H1 (cell line): ENCODE results near the gene TOM1. TPM values are rescaled to one million over a fixed set of nuclear protein-coding genes. Genes with fewer than 3 reads are reported as not detected.

Source experiments
- CTCF ChIA-PET: fragments of 300-600 bp; sonication (Branson Sonifier 250); formaldehyde crosslinking; loops from one replicate; lab custom pipeline; 2021; ENCODE audit not compliant: partially characterized antibody; lab: Charles Lee
- POLR2A ChIA-PET: fragments of 300-600 bp; sonication (Branson Sonifier 250); formaldehyde crosslinking; loops from one replicate; lab custom pipeline; 2021; ENCODE audit warnings: inconsistent platforms; ENCODE audit not compliant: partially characterized antibody; lab: Charles Lee
- DNase-seq, 2 experiments: peaks; one replicate each; pipeline versions ENCODE4 v3.0.0 to v3.0.0-alpha.2; 2010 to 2022; ENCODE audit warnings: low spot score in 2 of 2, low read depth in 1 of 2, mixed read lengths in 1 of 2
- FAIRE-seq: peaks from 2 replicates; lab custom pipeline; 2011; peaks lifted over from hg19 to GRCh38; lab: Jason Lieb, UNC
- H2AFZ ChIP-seq: 2 replicates; pipeline ENCODE4 v1.8.1; 2012; ENCODE audit warnings: low read length, inconsistent platforms
- H2AK5ac ChIP-seq: 2 replicates; pipeline ENCODE4 v1.6.1; 2013; ENCODE audit warnings: low read depth, low read length
- H2BK120ac ChIP-seq: replicated peaks from 2 replicates; pipeline ENCODE3; 2013; ENCODE audit warnings: low read depth, low read length, inconsistent platforms
- H2BK12ac ChIP-seq: 2 replicates; pipeline ENCODE4 v1.6.1; 2013; ENCODE audit warnings: low read depth, low read length
- H2BK15ac ChIP-seq: 2 replicates; pipeline ENCODE4 v1.6.1; 2013; ENCODE audit warnings: low read length
- H2BK20ac ChIP-seq: 2 replicates; pipeline ENCODE4 v1.6.1; 2013; ENCODE audit warnings: low read length
- H2BK5ac ChIP-seq: 2 replicates; pipeline ENCODE4 v1.6.1; 2013; ENCODE audit warnings: low read depth, low read length
- H3K14ac ChIP-seq: 2 replicates; pipeline ENCODE4 v1.6.1; 2013; ENCODE audit warnings: inconsistent platforms; ENCODE audit not compliant: insufficient read length
- H3K18ac ChIP-seq: 2 replicates; pipeline ENCODE4 v1.6.1; 2013; ENCODE audit warnings: low read length; ENCODE audit errors: extremely low read depth
- H3K23ac ChIP-seq: 2 replicates; pipeline ENCODE4 v1.6.1; 2013; ENCODE audit warnings: inconsistent platforms; ENCODE audit not compliant: insufficient read length
- H3K23me2 ChIP-seq: 2 replicates; pipeline ENCODE4 v1.6.1; 2013; ENCODE audit warnings: low read depth, low read length
- H3K27ac ChIP-seq: 2 replicates; pipeline ENCODE4 v1.6.1; 2011; ENCODE audit warnings: low read depth, low read length, inconsistent platforms
- H3K27me3 ChIP-seq, 4 experiments: replicated peaks in 1 of 4; 1 replicate in 1 of 4; 2 replicates in 3 of 4; pipeline versions ENCODE4 v1.6.1 to v1.8.1; 2011 to 2013; ENCODE audit warnings: low read length in 3 of 4, mild to moderate bottlenecking in 3 of 4, inconsistent platforms in 2 of 4, mixed read lengths in 2 of 4, moderate library complexity in 1 of 4; ENCODE audit not compliant: control insufficient read depth in 3 of 4, insufficient read depth in 3 of 4; ENCODE audit errors: extremely low read depth in 1 of 4
- H3K36me3 ChIP-seq, 4 experiments: 2 replicates each; pipeline versions ENCODE4 v1.6.1 to v1.8.1; 2011 to 2013; ENCODE audit warnings: mild to moderate bottlenecking in 4 of 4, low read length in 3 of 4, moderate library complexity in 2 of 4, control low read depth in 1 of 4, inconsistent platforms in 1 of 4; ENCODE audit not compliant: insufficient read depth in 4 of 4, control insufficient read depth in 2 of 4
- H3K4ac ChIP-seq: replicated peaks from 2 replicates; pipeline ENCODE3; 2013; ENCODE audit warnings: low read length, low read depth, mixed read lengths, inconsistent platforms; ENCODE audit not compliant: insufficient read length
- H3K4me1 ChIP-seq, 4 experiments: replicated peaks in 1 of 4; 1 replicate in 1 of 4; 2 replicates in 3 of 4; pipeline versions ENCODE4 v1.6.1 to v1.8.1; 2011 to 2013; ENCODE audit warnings: low read length in 3 of 4, inconsistent platforms in 2 of 4, mixed read lengths in 1 of 4; ENCODE audit not compliant: insufficient read depth in 4 of 4, control insufficient read depth in 3 of 4
- H3K4me2 ChIP-seq, 2 experiments: 2 replicates each; pipeline versions ENCODE4 v1.6.1 to v1.8.1; 2011 to 2013; ENCODE audit warnings: low read depth in 2 of 2, low read length in 2 of 2, control low read depth in 1 of 2, inconsistent platforms in 1 of 2, mild to moderate bottlenecking in 1 of 2; ENCODE audit not compliant: insufficient read depth in 1 of 2
- H3K4me3 ChIP-seq, 4 experiments: fragments of 200-600, 300-600 bp in 1 of 4; sonication (generic), shearing (Covaris generic), sonication (Bioruptor Twin) in 1 of 4; 2 replicates each; pipeline versions ENCODE4 v1.5.1 to v1.8.1; 2011 to 2016; ENCODE audit warnings: low read length in 4 of 4, low read depth in 3 of 4, control low read depth in 2 of 4, inconsistent platforms in 2 of 4, mild to moderate bottlenecking in 2 of 4, mixed read lengths in 1 of 4, moderate library complexity in 1 of 4; ENCODE audit not compliant: insufficient read depth in 2 of 4; ENCODE audit errors: extremely low read depth in 1 of 4
- H3K56ac ChIP-seq: replicated peaks from 2 replicates; pipeline ENCODE3; 2013; ENCODE audit warnings: low read depth, mild to moderate bottlenecking, mixed read lengths, low read length, inconsistent platforms; ENCODE audit not compliant: insufficient read length
- H3K79me1 ChIP-seq: 2 replicates; pipeline ENCODE4 v1.6.1; 2013; ENCODE audit warnings: low read depth, low read length, control low read depth
- H3K79me2 ChIP-seq, 2 experiments: 2 replicates each; pipeline versions ENCODE4 v1.6.1 to v1.8.1; 2012 to 2013; ENCODE audit warnings: low read length in 2 of 2, mild to moderate bottlenecking in 2 of 2, inconsistent platforms in 1 of 2; ENCODE audit not compliant: insufficient read depth in 2 of 2, control insufficient read depth in 1 of 2
- H3K9ac ChIP-seq, 4 experiments: replicated peaks in 1 of 4; 1 replicate in 1 of 4; 2 replicates in 3 of 4; pipeline versions ENCODE4 v1.6.1 to v1.8.1; 2011 to 2013; ENCODE audit warnings: low read depth in 3 of 4, low read length in 3 of 4, control low read depth in 2 of 4, mild to moderate bottlenecking in 2 of 4, moderate library complexity in 2 of 4, inconsistent platforms in 1 of 4; ENCODE audit errors: extremely low read depth in 1 of 4
- H3K9me3 ChIP-seq, 2 experiments: 2 replicates each; pipeline versions ENCODE4 v1.6.1 to v1.8.1; 2012 to 2013; ENCODE audit warnings: mild to moderate bottlenecking in 2 of 2, moderate library complexity in 2 of 2, control low read depth in 1 of 2, inconsistent platforms in 1 of 2, low read depth in 1 of 2, low read length in 1 of 2, mixed read lengths in 1 of 2; ENCODE audit not compliant: insufficient read depth in 2 of 2
- H4K20me1 ChIP-seq, 2 experiments: replicated peaks in 1 of 2; 2 replicates each; pipeline versions ENCODE3 to v1.8.1; 2011 to 2013; ENCODE audit warnings: inconsistent platforms in 2 of 2, low read length in 2 of 2, mild to moderate bottlenecking in 1 of 2; ENCODE audit not compliant: insufficient read depth in 2 of 2, control insufficient read depth in 1 of 2
- H4K5ac ChIP-seq: 2 replicates; pipeline ENCODE4 v1.6.1; 2013; ENCODE audit warnings: low read length, low read depth, mixed read lengths, inconsistent platforms; ENCODE audit not compliant: insufficient read length
- H4K8ac ChIP-seq: 2 replicates; pipeline ENCODE4 v1.8.0; 2013; ENCODE audit warnings: mild to moderate bottlenecking, moderate library complexity, low read length, inconsistent platforms; ENCODE audit not compliant: insufficient read depth; ENCODE audit errors: extremely low read depth
- H4K91ac ChIP-seq: replicated peaks from 2 replicates; pipeline ENCODE3; 2013; ENCODE audit warnings: low read length, mixed read lengths, inconsistent platforms; ENCODE audit not compliant: insufficient read length
- WGBS, 2 experiments: shearing (Covaris generic) in 1 of 2; methylation state at CpG; one replicate each; pipeline versions ENCODE4 v1.1.6 to v1.1.7; 2013 to 2015; ENCODE audit warnings: low lambda C conversion rate in 2 of 2, mixed read lengths in 2 of 2, inconsistent platforms in 1 of 2, low coverage in 1 of 2, missing lambda C conversion rate in 1 of 2; ENCODE audit not compliant: insufficient replicate concordance in 2 of 2, insufficient coverage in 1 of 2, insufficient read length in 1 of 2; ENCODE audit errors: extremely low coverage in 1 of 2, missing lambda C conversion rate in 1 of 2; 5-methylcytosine and 5-hydroxymethylcytosine counted together
- polyA plus RNA-seq, 7 experiments: library from polyadenylated mRNA; depleted of rRNA in 3 of 7; stranded (reverse) in 5 of 7; unstranded in 2 of 7; fragments of >200 nt in 5 of 7; fragments of 200-250 nt in 2 of 7; gene quantifications; 1 replicate in 5 of 7; 2 replicates in 1 of 7; 4 replicates in 1 of 7; pipeline versions ENCODE4 v1.2.1 to v1.2.3, GENCODE V29; 2011 to 2013; ENCODE audit warnings: missing spikeins in 2 of 7, mixed read lengths in 2 of 7
- total RNA-seq: library from RNA; stranded (reverse); fragmentation: NEBNext Ultra II Directional; extraction: Animal tissue kit (Norgen Biotek cat#: 25700); gene quantifications from 2 replicates; pipeline ENCODE4 v1.2.1, GENCODE V29; 2021

The TOM1 gene
- total and polyA plus RNA-seq, 2 of the 8 experiments (the other 6 are each of a cell fraction or from before 2014, with no cell fraction given): 25.1 to 39.2 TPM

DNA sequence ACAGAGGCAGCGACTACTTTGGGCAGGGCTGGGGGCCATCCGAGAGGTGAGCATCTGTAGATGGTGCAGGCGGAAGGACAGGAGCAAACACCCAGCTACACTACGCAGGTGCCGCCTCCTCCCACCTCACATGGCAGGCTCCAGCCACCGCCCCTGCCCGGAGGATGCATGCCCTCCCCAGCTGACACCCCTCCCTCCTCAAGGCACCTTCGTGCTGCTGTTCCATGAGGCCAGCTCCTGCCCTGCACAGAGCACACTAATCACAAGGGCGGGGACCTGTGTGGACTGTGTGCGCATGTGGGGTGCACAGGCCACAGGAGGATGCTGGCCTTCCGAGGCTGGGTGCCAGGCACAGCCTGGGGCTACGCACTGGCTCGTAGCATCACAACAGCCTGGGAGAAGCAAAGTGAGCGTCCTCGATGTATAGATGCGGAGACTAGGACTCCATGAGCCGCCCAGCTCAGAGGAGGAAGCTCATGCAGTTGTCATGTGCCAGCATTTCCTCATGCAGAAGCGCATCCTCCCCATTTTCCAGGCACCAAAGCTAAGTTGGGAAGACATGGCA lies 48.4 kb downstream of the TOM1 start:
- Histone ChIP-seq H2BK120ac (no peak overlapping the region), H3K27me3 (peaks cover 0 to 4% (median 0%) of the 10 kb centered on the region in 4 experiments; a peak in 4 of 7 replicates), H2BK15ac (no peak overlapping the region), H3K18ac (no peak overlapping the region), H3K14ac (no peak overlapping the region), H3K9ac (no peak overlapping the region), H3K23me2 (peaks cover 11% of the 10 kb centered on the region), H3K79me2 (no peaks in the 10 kb centered on the region), H3K79me1 (no peaks in the 10 kb centered on the region), H2BK20ac (no peak overlapping the region), H3K4me3 (no peak overlapping the region), H3K9me3 (no peaks in the 10 kb centered on the region), H3K4me1 (peaks cover 0 to 12% (median 5%) of the 10 kb centered on the region in 4 experiments; a peak in 5 of 7 replicates), H3K4ac (no peak overlapping the region), H3K23ac (no peak overlapping the region), H4K5ac (no peak overlapping the region), H3K36me3 (peaks cover 0 to 8% (median 2%) of the 10 kb centered on the region in 4 experiments; a peak in 4 of 8 replicates), H4K8ac (peak overlapping the region; percentile 20; the same call in 1 of the 2 replicates), H3K4me2 (no peak overlapping the region), H4K91ac (no peak overlapping the region), H2BK12ac (no peak overlapping the region), H2AK5ac (no peak overlapping the region), H3K27ac (no peak overlapping the region), H3K56ac (no peak overlapping the region), H2AFZ (no peak overlapping the region), H2BK5ac (0 out of 2 replicates have a peak overlapping the region, but pooled peaks have one; percentile 63), H4K20me1 (peaks cover 1 to 9% of the 10 kb centered on the region in 2 experiments)
- CTCF ChIA-PET: interaction anchor here (0.9 to 1.5 kb wide), 7 partner anchors 12 to 244 kb away, joined by 3 to 4 read pairs (median 3); no protein-coding TSS in a partner anchor
- DNase-seq: no peak
- FAIRE-seq: no peak
- 96% methylated on average over 18 of the region's 18 CpGs; no CpG with 5 or more reads in 1 of the 2 experiments for WGBS, 2 experiments
- POLR2A ChIA-PET: interaction anchor here (0.9 to 5.7 kb wide), 4 partner anchors 10 to 78 kb away, joined by 3 to 36 read pairs (median 6); no protein-coding TSS in a partner anchor
